Spinal cord (tissue), 10 donors: ENCODE results near the gene GLB1L3. TPM values are rescaled to one million over a fixed set of nuclear protein-coding genes. Genes with fewer than 3 reads are reported as not detected.

Experiments used
- DNase-seq, 6 donors: peaks; one replicate each; pipeline versions ENCODE4 v3.0.0 to v3.0.0-alpha.2; 2013 to 2015; ENCODE audit warnings: low spot score in 6 of 6, low read depth in 4 of 6
- H3K27ac ChIP-seq: one replicate; pipeline ENCODE4 v1.5.1; 2013; ENCODE audit warnings: low read depth, low read length, control low read depth
- H3K27me3 ChIP-seq: one replicate; pipeline ENCODE4 v1.6.1; 2013; ENCODE audit warnings: low read length; ENCODE audit not compliant: control insufficient read depth, insufficient read depth
- H3K36me3 ChIP-seq: one replicate; pipeline ENCODE4 v1.6.1; 2013; ENCODE audit warnings: low read length; ENCODE audit not compliant: control insufficient read depth, insufficient read depth
- H3K4me1 ChIP-seq: one replicate; pipeline ENCODE4 v1.6.1; 2013; ENCODE audit warnings: low read length; ENCODE audit not compliant: control insufficient read depth, insufficient read depth
- H3K4me3 ChIP-seq: one replicate; pipeline ENCODE4 v1.5.1; 2013; ENCODE audit warnings: low read depth, low read length, control low read depth
- H3K9me3 ChIP-seq: one replicate; pipeline ENCODE4 v1.6.1; 2013; ENCODE audit warnings: low read length; ENCODE audit not compliant: control insufficient read depth, insufficient read depth
- WGBS: methylation state at CpG from one replicate; pipeline ENCODE4 v1.1.5; 2013; ENCODE audit warnings: missing lambda C conversion rate; ENCODE audit not compliant: insufficient coverage; 5-methylcytosine and 5-hydroxymethylcytosine counted together
- polyA plus RNA-seq, 2 donors: library from polyadenylated mRNA; unstranded; fragments of 120-200 nt; gene quantifications; one replicate each; pipeline ENCODE4 v1.2.1, GENCODE V29; 2013; ENCODE audit not compliant: insufficient read length in 2 of 2
- total RNA-seq, 2 donors: library from RNA; depleted of rRNA in 1 of 2; stranded (reverse); fragments of 120-200 nt in 1 of 2; fragments of >200 nt in 1 of 2; gene quantifications; one replicate each; pipeline versions ENCODE4 v1.2.3 to v1.2.4, GENCODE V29; 2013 to 2014
- donor health status: healthy.

The GLB1L3 gene
- total and polyA plus RNA-seq, 4 donors: 0.28 to 2.9 (median 1.7) TPM

GRCh38 chr11:134260503-134260902 is 15.7 kb upstream of the GLB1L3 start:
- H3K27ac ChIP-seq: no peak overlapping the region
- H3K27me3 ChIP-seq: no peaks in the 10 kb centered on the region
- no peak overlapping the region for H3K4me3 ChIP-seq
- no peaks in the 10 kb centered on the region for H3K9me3 ChIP-seq
- H3K36me3 ChIP-seq: peaks cover 54% of the 10 kb centered on the region
- H3K4me1 ChIP-seq: no peaks in the 10 kb centered on the region
- DNase-seq: no peak

- Histone ChIP-seq H3K4me3 (no peak overlapping the region), H3K36me3 (peaks cover 54% of the 10 kb centered on the region), H3K4me1 (no peaks in the 10 kb centered on the region), H3K27ac (no peak overlapping the region), H3K9me3 (no peaks in the 10 kb centered on the region), H3K27me3 (no peaks in the 10 kb centered on the region)
- WGBS: 92% methylated on average over 16 of the region's 16 CpGs
- DNase-seq: no peak
These were observed 15.2 kb upstream of the GLB1L3 start for GRCh38 chr11:134260983-134261382.

DNA sequence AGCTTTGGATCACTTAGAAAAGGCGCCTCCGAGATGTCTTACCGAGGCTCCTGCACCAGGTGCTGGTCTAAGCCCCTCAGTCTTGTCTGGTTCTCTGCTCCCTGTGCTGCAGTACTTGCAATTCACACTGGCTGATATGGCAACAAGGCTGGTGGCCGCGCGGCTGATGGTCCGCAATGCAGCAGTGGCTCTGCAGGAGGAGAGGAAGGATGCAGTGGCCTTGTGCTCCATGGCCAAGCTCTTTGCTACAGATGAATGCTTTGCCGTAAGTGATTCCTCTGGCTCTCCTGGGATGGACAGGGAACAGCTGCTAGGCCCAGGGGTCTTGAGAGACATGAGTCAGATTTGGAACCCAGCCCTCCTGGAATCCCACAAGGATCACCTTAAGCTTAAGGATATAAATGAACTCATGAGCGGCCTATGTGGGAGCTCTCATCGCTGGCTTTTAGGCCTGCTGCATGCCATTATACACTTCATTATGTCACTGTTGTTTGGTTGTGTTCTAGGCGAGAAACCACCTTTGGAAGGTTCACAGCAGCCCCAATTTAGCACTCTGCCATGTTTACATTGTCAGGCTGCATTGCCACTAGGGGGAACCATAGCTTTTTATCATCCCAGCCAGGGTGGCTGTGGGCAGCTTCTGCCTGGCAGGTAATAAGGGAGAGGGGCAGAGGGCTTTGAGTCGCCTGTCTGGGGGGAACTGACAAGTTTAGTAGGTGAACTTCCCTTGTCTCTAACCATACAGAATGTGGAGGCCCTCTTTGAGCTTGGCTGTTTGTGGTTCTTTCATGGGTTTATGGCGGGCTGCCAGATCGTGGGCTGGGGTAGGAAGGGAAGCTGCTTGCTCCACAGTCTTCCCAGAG is 14.3 kb upstream of the GLB1L3 start:
- Histone ChIP-seq H3K9me3 (no peaks in the 10 kb centered on the region), H3K4me1 (no peaks in the 10 kb centered on the region), H3K27me3 (no peaks in the 10 kb centered on the region), H3K4me3 (no peak overlapping the region), H3K27ac (no peak overlapping the region), H3K36me3 (peaks cover 54% of the 10 kb centered on the region)
- WGBS: 90% methylated on average over 9 of the region's 14 CpGs
- DNase-seq: peak in 1 of 6 donors; percentile 38

- H3K9me3 ChIP-seq: no peaks in the 10 kb centered on the region
- 100% methylated on average over 5 of the region's 7 CpGs for WGBS
- no peaks in the 10 kb centered on the region for H3K4me1 ChIP-seq
- H3K27me3 ChIP-seq: peaks cover 2% of the 10 kb centered on the region
- no peak overlapping the region for H3K27ac ChIP-seq
- H3K4me3 ChIP-seq: no peak overlapping the region
- DNase-seq: no peak
- H3K36me3 ChIP-seq: peaks cover 29% of the 10 kb centered on the region
These were observed 11.0 kb upstream of the GLB1L3 start for GRCh38 chr11:134264966-134265764.

DNA sequence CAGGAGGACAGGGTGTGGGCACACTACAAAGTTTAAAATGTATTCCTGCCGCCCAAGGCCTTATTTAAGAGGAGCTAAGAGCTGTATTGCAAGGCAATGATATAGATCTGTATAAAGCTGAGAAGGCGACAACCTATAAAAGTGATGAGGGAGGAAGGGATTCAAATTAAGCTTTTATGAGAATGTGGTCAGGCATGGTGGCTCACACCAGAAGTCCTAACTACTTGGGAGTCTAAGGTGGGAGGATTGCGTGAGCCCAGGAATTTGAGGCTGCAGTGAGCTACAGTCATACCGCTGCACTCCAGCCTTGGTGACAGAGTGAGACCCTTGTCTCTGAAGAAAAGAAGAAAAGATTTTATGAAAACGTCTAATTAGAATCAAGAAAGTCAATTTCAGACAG is 9.7 kb upstream of the GLB1L3 start:
- peaks cover 20% of the 10 kb centered on the region for H3K36me3 ChIP-seq
- no peaks in the 10 kb centered on the region for H3K9me3 ChIP-seq
- H3K27me3 ChIP-seq: peaks cover 2% of the 10 kb centered on the region
- H3K4me1 ChIP-seq: no peaks in the 10 kb centered on the region
- 96% methylated on average over 5 of the region's 5 CpGs for WGBS
- no peak overlapping the region for H3K27ac ChIP-seq
- no peak for DNase-seq
- H3K4me3 ChIP-seq: no peak overlapping the region

DNA sequence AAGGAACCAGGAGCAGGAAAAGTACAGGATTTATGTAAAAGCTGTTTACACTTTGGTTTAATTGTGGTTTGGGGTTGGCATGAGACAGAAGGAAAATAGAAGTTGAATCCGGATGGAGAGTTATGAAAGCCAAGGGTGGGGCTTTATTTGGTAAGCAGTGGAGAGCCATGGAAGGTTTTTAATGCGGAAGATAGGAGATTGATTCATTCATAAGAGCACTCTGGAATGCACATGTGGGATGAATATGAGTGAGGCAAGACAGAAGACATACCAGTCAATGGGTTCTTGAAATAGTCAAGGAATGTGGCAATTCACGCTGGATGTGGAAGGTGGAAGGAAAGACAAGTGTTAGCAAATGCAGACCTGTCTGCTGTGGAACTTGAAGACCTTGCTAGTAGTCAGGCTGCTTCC is 9.3 kb upstream of the GLB1L3 start:
- H3K4me1 ChIP-seq: no peaks in the 10 kb centered on the region
- WGBS: 91% methylated on average over 3 of the region's 3 CpGs
- peaks cover 16% of the 10 kb centered on the region for H3K36me3 ChIP-seq
- no peaks in the 10 kb centered on the region for H3K9me3 ChIP-seq
- peaks cover 6% of the 10 kb centered on the region for H3K27me3 ChIP-seq
- H3K4me3 ChIP-seq: no peak overlapping the region
- no peak for DNase-seq
- no peak overlapping the region for H3K27ac ChIP-seq

- no peak for DNase-seq
- Histone ChIP-seq H3K27ac (no peak overlapping the region), H3K36me3 (peaks cover 10% of the 10 kb centered on the region), H3K27me3 (peaks cover 11% of the 10 kb centered on the region), H3K9me3 (no peaks in the 10 kb centered on the region), H3K4me3 (no peak overlapping the region), H3K4me1 (no peaks in the 10 kb centered on the region)
- 46% methylated on average over 4 of the region's 5 CpGs for WGBS
These were observed 8.7 kb upstream of the GLB1L3 start for GRCh38 chr11:134267461-134267860.

- peak in 1 of 6 donors; percentile 35 for DNase-seq
- peaks cover 7% of the 10 kb centered on the region for H3K36me3 ChIP-seq
- no peaks in the 10 kb centered on the region for H3K9me3 ChIP-seq
- H3K27ac ChIP-seq: no peak overlapping the region
- H3K4me3 ChIP-seq: no peak overlapping the region
- 69% methylated on average over 8 of the region's 11 CpGs for WGBS
- H3K4me1 ChIP-seq: no peaks in the 10 kb centered on the region
- H3K27me3 ChIP-seq: peaks cover 16% of the 10 kb centered on the region
These were observed 8.2 kb upstream of the GLB1L3 start for GRCh38 chr11:134267966-134268365.

- Histone ChIP-seq H3K9me3 (no peaks in the 10 kb centered on the region), H3K27me3 (peaks cover 39% of the 10 kb centered on the region), H3K36me3 (no peaks in the 10 kb centered on the region), H3K4me1 (no peaks in the 10 kb centered on the region), H3K27ac (no peak overlapping the region), H3K4me3 (no peak overlapping the region)
- no peak for DNase-seq
- WGBS: 35% methylated on average over 4 of the region's 5 CpGs
These were observed 5.9 kb upstream of the GLB1L3 start for GRCh38 chr11:134270250-134270714.
